ENCODE results near the gene HIVEP3.

The HIVEP3 gene

GRCh38 chr1:41664861-41665640 is 253.7 kb downstream of the HIVEP3 start:
- peak; percentile 87 for DNase-seq (ENCODE audit: low spot score)

GRCh38 chr1:41663671-41664400 is 254.9 kb downstream of the HIVEP3 start:
- DNase-seq (ENCODE audit: low spot score) = no peak

- peak; percentile 59 for DNase-seq (ENCODE audit: low spot score)
Observed at GRCh38 chr1:41662765-41663437, 255.8 kb downstream of the HIVEP3 start.

- DNase-seq (ENCODE audit: low spot score) = peak; percentile 66
Observed at GRCh38 chr1:41662061-41662764, 256.5 kb downstream of the HIVEP3 start.

GRCh38 chr1:41661428-41662060 is 257.2 kb downstream of the HIVEP3 start:
- DNase-seq (ENCODE audit: low spot score) = no peak

GRCh38 chr1:41660570-41661427 is 257.9 kb downstream of the HIVEP3 start:
- no peak for DNase-seq (ENCODE audit: low spot score)

GRCh38 chr1:41659903-41660302 is 258.8 kb downstream of the HIVEP3 start:
- DNase-seq (ENCODE audit: low spot score) = no peak

GRCh38 chr1:41659159-41659495 is 259.6 kb downstream of the HIVEP3 start:
- no peak for DNase-seq (ENCODE audit: low spot score)

GRCh38 chr1:41658431-41659158 is 260.1 kb downstream of the HIVEP3 start:
- DNase-seq (ENCODE audit: low spot score) = no peak

- DNase-seq (ENCODE audit: low spot score) = no peak
Observed at GRCh38 chr1:41657679-41658295, 260.9 kb downstream of the HIVEP3 start.

- DNase-seq (ENCODE audit: low spot score) = no peak
Observed at GRCh38 chr1:41656825-41657500, 261.8 kb downstream of the HIVEP3 start.

- no peak for DNase-seq (ENCODE audit: low spot score)
Observed at GRCh38 chr1:41656068-41656467, 262.7 kb downstream of the HIVEP3 start.

- no peak for DNase-seq (ENCODE audit: low spot score)
Observed at GRCh38 chr1:41655632-41656031, 263.1 kb downstream of the HIVEP3 start.

GRCh38 chr1:41653574-41653973 is 265.1 kb downstream of the HIVEP3 start:
- DNase-seq (ENCODE audit: low spot score) = no peak

- DNase-seq (ENCODE audit: low spot score) = no peak
Observed at GRCh38 chr1:41652384-41653265, 266.1 kb downstream of the HIVEP3 start.

- no peak for DNase-seq (ENCODE audit: low spot score)
Observed at GRCh38 chr1:41650028-41650880, 268.5 kb downstream of the HIVEP3 start.

GRCh38 chr1:41649396-41650027 is 269.2 kb downstream of the HIVEP3 start:
- DNase-seq (ENCODE audit: low spot score) = no peak

All from kidney tubule cell (primary cell).